ENCODE measurements around the gene FAM181A.
A peak's percentile ranks its signal among the peaks of the same experiment; 100 is the strongest.

Gene FAM181A

DNA sequence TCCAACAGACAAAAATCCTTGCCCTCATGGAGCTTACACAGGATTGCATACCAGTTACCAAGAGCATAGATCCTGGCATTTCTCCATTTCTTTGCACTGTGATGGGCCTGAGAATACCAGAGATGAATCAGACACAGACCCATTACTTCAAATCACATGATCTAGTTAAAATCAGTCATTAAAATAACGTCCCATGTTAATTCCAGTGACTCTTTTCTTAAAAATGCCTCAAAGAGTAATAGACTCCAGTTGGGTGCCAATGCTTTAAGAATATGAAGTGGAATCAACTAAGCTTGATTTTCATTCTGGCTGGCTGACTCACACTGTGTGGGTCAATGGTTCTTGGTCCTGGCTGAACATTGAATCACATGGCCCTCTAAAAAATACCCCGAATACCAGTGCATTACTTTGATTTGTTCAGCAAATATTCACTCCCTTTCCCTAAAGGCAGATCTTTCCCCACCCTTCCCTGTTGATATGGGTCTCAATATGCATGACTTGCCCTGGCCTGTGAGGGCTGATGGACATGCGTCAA, 38.2 kb downstream of the FAM181A start:
- DNase-seq = no peak

DNA sequence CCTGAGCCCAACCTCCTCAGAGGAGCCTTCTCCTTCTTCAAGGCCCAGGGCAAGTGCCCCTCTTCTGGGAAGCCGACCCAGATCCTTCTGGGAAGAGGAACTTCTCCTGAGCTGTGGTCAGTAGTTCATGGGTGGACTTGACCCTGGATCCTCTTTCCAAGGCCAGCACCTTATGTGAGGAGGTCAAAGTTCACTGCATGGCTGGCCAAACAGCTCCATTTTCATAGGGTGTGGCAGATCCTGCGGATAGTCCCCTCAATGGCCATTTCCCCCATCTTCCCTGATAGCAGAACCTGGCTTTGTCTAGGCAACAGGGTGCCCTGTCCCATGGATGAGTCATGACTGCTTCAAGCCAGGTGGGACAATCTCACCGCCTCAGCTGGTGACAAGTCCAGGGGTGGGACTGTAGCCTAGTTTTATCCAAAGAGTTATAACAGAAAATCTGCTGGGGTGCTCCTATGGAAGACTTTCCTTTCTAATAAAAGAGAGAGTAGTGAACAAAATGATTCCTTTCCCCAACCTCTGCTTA, 38.9 kb downstream of the FAM181A start:
- DNase-seq = no peak

DNA sequence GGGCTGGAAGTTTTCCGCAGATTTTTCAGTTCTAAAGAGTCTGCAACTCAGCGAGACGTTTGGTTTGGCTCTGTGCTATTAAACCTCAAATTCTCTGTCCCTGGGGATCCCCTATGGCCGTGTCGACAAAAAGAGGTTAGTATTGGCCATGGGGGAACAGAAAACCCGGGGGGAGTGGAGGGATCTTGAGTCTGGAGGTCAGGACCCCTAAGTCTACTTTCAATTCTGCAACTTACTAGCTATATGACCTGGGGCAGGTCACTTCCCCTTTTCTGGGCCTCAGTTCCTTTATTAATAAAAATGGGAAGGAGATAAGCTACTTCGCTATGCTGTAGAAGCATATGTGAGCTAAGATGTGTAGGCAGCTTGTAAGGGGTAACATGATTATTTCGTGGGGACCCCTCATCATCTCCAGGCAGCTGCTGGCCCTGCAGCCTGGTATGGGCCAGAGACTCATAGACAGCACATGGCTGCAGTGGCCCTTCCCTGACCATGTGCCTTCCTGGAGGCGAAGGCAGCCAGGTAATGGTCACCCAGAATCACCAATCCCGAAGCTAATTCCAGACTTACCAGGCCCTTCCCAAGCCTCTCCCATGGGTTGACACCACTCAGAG, 40.6 kb downstream of the FAM181A start:
- DNase-seq = no peak

DNA sequence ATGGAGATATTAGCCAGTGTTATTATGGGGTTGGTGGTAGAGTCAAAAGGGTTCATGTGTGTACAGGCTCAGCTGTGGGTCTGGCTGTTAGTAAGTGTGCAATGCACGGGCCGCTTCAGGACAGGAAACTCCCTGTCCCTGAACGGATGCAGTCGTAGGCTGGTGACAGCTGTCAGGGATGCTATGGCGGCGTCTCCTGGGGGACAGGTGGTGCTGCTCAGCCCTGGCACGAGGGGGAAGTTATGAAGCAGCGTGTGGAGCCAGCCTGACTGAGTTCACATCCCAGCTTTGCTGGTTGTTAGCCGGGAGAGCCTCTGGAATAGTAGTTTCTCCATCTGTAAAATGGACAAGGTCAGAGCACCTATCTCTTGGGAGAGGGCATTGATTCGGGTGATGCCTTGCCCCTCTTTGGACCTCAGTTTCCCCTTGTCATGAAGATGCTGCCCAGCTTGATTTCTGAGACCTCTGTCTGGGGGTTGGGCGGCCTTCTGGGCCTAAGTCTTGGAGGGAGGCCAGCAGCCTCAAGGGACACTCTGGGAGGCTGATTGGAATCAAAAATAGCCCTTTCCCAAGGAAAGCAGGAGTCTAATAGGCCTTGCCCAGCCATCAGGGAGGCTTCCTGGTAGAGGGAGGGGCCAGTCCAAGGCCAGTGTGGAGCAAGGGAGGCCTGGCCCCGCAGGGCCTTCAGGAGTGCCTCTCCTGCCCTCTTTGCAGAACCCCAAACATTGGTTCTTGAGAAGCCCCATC, 42.1 kb downstream of the FAM181A start:
- DNase-seq = no peak

DNA sequence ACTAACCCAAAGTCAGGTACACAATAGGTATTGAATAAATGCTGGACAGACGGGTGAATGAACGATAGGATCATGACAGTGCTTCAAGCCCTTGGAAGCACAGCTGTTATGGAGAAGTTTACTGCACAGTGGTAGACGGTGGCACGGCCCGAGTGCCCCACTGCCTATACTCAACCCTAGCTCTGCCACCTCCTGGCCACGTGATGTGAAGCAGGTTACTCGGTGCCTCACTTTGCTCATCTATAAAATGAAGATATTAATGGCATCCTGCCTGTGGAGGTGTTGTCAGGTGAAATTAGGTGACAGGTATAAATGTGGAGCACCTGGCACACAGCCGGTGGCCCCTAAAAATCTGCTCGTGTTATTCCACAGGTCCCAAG, 43.4 kb downstream of the FAM181A start:
- DNase-seq = peak; percentile 61

DNA sequence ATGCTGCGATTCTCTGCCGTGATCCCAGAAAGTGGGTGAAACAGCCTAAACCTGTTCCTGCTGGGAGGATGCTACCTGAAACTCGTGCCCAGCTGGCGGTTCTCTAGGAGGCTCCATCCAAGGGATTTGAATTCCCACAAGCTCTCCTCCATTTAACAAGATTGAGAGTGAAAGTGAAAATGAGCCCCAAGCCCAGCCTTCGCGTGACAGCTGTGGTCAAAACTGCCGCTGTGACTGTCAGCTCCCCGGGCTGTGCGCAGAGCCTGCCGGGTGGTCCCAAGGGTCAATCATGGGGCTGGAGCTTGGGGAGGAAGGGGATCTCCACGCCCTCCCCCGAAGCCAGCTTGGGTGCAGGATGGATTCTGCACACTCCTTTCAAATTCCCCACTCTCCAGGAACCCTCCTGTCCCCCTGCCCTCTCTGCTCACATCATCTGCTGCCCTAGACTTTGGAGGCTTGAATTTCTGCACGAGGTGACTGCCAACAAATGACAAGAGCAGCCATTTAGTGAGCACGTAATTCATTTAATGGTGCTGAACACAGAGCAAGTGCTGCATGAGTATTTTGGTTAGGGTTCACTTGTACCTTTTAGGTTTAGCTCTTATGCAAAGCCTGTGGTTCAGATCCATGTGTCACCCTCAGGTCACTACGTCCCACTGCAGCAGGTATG, 44.0 kb downstream of the FAM181A start:
- no peak for DNase-seq

DNA sequence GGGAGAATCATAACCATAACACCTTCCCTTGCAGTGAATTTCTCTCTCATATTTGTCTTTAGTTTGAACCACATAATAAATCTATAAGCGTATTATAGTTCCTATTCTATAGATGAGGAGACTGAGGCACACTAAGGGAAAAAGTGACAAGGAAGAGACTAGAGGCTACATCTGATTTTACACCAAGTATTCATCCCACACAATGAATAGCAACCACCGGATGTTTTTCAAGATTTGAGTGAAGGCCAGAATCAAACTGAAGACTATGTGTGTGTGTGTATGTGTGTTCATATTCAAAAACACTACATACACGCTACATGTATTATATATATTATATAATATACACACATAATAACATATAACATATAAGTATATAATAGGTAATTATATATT, 44.5 kb downstream of the FAM181A start:
- no peak for DNase-seq

DNA sequence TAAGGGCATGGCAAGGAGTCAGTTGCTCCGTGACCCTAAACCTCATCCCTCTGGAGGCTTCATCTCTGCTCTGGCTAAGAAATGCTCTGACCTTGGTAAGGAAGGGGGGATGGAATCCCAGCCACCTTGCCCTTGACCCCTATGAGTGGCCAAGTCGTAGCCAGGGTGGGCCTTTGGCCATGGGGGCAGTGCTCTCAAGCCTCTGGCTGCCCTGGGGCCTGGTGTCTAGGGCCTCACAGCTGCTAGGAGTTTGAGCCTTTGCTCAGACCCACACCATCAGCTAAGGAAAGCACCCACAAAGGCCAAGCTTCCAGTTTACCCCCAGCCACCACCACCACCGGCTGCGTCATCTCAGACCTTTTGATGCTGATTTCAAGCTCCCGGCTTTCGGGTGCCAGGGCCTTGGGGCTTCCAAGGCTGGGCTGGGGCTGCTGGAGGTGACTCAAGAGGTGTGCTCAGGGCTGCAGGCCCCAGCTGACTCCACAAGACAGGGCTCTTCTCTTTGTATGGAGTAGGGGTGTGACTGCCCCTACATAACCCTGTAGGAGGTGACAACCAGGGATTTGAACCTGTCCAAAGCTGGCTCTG, 45.6 kb downstream of the FAM181A start:
- DNase-seq = no peak

DNA sequence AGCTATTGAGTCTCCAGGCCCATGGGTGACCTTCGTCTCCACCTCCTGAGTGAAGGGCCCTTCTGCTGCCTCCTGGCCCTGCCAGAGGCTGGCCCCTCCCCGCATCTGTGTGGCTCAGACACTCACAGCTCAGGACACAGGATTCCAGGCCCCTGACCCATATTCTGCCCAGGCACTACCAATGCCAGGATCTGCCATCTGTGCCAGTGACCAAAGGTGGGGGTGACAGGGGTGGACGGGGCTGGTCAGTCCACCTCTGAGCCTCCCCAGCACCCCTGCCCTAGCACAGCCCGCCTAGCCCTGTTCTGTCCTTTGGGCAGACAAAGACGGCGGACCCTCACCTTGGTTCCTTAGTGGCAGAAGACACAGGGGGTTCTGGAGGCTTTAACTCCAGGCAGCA, 46.5 kb downstream of the FAM181A start:
- DNase-seq = no peak

DNA sequence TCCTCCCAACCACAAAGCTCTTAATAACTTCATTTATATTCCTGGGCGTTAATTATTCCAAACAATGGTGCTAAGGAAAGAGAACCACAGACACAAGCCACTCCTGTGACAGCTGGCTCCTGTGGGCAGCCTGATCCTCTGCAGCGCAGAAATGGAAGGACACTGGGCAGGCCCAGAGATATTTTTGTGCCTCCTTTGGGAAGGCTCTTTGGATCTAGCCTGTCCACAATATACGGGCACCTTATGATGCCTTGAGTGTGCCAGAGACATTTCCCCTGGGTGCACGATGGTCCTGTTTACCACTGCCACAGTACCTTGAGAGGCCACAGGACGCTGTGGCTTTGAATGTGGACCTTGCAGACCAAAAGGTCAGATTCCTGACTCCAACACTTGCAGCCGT, 47.2 kb downstream of the FAM181A start:
- no peak for DNase-seq

DNA sequence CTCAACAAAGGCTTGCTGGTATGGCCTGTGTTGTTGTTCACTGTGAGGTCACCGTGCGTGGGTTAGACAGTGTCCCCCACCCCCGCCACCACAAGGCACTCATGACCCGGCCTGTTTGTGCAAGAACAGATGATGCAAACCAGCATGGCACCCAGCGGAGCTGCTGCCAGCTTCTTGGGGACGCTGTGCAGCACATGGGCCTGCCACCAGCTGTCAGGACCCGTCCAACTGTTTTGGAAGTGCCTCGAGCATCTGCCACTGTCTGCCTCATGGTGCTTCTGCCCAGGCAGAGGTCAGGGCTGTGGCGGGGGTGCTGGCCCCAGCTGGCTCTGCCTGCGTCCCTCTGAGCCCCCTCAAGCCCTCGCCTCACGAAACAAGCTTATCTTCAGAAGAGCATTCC, 47.7 kb downstream of the FAM181A start:
- no peak for DNase-seq

DNA sequence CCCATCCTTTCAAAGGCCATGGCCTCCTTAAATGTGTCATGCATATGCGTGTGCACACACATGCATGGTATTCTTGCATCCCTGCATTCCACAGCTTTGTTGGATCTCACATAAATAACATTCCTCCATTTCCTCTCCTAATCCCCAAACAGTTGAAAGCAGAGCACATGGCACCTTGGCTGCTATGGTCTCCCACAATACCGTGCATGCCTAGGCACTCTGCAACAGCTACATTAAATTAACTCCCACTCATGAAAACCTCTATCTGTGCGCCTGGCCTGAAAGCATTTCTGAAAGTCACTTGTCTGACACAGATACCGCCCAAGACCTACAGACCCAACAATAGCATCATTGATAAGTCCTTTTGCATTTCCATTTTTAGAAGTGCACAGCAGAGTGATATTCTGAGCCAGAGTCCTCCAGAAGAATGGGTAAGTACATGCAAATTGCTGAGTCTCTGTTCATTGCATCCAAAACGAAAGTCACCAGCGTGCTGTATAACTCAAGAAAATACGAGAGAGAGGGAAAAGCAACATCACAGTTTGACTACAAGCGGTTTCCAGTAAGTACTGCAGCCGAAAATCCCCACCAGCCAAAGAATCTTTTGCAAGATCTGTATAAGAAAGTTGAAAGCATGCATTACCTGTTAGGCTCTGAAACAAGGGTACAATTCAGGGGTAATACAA, 48.8 kb downstream of the FAM181A start:
- no peak for DNase-seq

DNA sequence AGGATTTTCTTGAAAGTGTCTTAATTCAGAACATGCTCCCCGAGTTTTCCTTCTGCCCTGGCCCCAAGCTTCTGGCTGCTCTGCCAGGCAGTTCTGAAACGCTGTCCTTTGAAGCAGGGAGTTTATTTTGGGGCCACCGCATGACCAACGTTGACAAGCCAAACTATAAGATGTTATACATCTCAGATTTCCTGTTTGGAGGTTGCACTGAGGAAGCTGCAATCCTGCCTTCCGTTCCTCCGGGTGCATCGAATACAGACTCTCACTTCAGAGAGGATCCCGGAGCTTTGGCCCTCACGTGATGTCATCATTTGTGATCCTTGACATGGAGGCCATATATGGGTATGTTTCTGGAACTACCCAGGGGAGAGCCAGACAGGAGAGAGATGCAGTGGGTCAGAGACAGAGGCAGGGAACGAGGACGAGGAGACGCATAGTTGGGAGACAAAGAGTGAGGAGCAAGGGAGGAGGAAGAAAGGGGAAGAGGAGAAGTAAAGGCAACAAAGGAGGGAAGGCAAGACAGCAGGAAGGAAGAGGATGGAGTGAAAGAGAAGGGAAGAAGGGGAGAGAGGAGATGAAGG, 49.4 kb downstream of the FAM181A start, which contains the start of gene ASB2:
Gene ASB2 (minus strand): TSS at position 94 of the 581 bp plus-strand sequence. CDS start 12,031 bp downstream, outside the sequence.
- no peak for DNase-seq

DNA sequence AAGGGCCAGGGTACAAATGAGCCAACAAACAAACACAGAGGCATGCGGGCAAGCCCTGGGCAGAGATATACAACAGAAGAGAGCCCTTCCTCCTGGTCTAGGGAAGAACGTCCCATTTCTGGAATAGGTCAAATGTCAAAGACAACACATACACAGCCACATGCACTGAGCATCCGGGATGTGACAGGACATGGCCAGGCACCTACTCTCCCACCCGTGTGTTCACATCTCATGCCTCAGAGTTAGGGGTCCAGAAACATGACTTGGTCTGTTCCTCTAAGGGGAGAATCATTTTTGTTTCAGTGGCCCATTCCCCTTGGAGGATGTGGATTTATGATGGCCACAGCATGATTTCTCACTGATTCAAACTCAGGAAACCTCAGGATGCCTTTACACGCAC, 50.0 kb downstream of the FAM181A start:
- DNase-seq = no peak

DNA sequence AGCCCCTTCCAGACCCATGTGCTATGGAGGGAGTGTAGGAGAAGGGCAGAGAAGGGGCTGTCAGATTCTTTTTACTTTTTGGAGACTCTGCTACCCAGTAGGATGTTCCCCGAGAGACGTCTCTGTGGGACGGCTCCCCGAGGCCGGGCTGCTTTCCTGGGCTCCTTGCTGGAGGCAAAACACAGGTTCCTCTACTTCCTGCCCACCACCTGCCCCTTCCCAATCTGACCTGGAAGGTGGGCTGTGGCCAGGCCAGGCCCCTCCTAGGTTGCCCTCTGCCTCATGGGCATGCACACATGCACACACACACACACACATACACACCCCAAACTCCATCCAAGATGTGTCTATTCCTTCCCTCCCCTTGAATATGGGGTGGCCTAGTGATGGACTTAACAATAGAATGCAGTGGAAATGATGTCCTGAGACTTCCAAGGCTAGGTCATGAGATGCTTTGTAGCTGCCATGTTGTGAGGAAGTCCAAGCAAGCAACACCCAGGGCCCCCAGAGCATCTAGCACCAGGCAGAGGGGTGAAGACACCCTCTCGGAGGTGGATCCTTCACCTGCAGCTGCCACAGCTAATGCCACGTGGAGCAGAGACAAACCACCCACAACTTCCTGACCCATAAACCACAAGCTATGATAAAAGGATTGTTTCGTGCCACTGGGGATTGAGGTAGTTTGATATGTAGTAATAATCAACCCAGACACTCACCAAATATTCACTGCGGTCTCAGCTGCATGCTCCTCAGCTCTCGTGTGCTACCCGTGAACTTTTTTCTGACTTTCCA, 50.8 kb downstream of the FAM181A start:
- no peak for DNase-seq

DNA sequence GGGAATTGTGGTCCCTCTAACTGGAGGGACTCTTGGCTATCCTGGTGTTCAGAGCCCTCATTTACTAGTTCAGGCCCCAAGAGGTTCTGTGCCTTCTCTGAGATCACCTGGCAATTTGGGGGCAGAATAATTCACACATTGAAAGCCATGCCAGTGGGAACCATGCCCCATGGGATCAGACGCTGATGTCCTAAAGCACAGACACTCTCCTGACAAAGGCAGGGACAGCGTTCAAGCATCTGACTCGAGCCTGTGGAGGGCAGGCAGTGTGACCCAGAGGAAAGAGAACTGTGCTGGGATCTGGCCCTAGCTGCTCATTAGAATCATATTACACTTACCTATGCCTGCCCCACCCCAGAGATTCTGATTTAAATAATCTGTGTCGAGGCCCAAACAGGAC, 51.6 kb downstream of the FAM181A start:
- DNase-seq = no peak
